Fibroblast of skin of left biceps (primary cell): ENCODE results near the gene KCNH3.

Source experiments
- DNase-seq, 2 experiments: peaks; one replicate each; pipeline ENCODE4 v3.0.0-alpha.2; 2013; ENCODE audit warnings: low read depth in 2 of 2

KCNH3 gene

DNA sequence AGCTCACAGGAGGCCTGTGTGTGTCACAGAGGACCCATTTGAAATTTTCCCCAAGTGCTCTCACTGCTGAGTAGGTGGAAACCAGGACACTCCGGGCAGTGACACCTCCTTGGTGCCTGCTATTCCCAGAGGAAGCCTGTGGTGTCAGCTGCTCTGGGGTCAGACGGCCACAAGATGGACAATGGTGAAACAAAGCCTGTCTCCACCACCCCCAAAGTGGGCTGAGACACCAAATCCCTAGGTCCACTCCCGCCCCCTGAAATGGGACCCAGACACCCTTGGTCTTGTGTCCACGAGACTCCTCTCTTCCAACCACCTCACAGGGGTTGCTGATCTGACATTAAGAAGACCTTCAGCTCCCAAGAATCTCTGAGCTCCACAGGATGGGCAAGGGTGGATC is 7.0 kb downstream of the KCNH3 start:
- no peak for DNase-seq

DNA sequence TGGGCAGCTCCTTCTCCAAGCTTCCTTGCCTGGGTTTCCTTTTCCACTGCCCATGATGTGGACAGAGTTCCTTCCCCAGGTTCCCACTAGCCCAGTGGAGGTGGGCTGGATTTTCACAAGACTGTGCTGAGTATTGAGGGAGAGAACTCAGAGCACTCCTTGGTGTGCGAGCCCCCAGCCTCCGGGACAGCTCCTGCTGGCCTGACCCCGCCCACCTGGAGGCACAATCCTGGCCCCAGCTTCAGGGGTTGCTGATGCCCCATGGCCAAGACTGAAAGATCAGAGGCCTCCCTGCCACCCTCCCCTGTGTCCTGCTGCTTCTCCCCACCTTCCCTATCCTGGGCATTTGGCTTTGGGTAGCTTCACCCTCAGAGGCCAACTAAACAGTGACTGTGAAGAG is 7.7 kb downstream of the KCNH3 start:
- no peak for DNase-seq

DNA sequence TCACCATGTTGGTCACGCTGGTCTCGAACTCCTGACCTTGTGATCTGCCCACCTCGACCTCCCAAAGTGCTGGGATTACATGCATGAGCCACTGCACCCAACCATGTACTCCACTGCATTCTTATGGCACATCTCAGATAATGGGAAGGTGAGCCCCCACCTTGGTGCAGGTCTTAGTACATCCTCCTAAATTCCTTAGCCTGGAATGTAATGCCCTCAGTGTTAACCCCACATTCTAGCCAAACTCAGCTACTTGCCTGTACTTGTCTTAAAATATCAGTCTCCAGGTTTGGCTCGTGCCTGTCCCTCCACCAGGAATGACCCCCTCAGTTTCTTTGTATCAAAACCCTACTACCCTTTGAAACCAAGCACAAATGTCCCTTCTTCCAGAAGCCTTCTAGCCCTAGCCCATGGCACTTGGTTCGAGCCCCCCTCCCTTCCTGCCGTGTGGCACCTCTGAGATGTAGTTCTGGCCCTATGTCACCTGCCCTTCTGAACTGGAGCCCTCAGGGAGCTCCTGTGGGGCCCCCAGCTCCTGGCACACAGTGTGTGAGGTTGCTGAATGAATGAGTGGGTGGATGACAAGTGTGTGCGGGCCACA is 8.4 kb downstream of the KCNH3 start:
- DNase-seq: no peak

DNA sequence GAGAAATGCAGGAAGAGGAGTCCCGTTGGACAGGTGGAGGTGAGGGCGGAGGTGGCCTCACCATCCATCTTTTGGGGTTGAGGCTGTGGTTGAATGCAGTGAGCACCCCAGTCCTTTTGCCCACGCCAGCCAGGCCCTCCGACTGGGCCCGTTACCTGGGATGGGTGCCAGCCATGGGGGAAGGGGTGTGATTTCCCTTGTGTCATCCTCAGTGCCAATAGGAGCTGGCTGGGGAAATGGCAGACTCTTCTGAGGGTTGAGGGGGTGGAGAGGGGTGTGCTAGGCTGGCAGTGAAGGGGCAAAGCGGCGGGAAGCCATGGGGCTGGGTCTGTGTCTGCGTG is 9.6 kb downstream of the KCNH3 start:
- DNase-seq: no peak

DNA sequence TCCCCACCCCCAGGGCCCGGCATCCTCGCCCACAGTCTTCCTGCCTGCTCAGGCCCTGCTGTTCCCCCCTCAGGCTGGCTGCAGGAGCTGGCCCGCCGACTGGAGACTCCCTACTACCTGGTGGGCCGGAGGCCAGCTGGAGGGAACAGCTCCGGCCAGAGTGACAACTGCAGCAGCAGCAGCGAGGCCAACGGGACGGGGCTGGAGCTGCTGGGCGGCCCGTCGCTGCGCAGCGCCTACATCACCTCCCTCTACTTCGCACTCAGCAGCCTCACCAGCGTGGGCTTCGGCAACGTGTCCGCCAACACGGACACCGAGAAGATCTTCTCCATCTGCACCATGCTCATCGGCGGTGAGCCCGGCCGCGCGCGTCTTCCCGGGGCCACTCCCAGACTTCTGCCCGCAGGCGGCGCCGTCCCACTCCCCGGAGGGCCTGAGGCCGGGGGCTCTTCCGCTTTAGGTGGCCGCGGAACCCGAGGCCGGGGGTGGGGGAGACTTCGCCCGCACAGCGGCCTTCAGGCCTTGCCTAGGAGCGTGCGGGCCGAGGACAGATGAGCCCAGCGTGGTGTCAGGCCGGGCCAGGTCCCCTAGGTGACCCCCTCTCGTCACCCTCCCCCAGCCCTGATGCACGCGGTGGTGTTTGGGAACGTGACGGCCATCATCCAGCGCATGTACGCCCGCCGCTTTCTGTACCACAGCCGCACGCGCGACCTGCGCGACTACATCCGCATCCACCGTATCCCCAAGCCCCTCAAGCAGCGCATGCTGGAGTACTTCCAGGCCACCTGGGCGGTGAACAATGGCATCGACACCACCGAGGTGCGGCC is 10.2 kb downstream of the KCNH3 start:
- no peak for DNase-seq

DNA sequence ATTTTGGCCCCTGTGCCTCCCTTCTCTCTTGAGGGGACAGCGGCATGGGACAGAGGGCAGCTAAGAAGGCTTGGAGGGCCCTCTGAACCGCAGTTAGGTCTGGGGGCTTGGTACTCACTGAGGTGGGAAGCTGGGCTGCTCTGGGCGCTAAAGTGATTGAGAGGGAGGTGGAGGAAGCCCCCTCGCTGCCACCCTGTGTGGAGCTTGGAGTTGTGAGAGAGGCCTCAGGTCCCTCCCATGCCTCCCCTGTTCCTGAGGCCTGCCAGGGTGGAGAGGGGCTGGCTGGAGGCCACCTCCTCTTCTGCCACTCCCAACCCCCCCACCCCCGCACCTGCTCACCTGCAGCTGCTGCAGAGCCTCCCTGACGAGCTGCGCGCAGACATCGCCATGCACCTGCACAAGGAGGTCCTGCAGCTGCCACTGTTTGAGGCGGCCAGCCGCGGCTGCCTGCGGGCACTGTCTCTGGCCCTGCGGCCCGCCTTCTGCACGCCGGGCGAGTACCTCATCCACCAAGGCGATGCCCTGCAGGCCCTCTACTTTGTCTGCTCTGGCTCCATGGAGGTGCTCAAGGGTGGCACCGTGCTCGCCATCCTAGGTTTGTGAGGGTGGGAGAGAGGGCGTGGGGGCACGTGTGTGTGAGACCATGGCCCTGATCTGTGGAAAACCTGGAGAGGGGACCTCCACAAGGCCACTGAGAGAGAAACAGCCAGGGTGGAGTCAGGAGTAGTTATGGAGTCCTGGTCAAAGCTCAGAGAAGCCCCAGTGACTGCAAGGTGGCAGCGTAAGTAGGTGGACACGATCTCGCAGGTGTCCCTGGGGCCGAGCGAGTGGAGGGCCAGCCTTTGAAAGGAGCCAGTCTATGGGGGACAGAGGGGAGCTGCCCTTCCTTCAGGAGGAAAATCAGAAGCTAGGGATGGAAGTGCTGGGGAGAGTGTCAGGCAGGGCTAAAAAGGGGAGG is 11.2 kb downstream of the KCNH3 start:
- no peak for DNase-seq

DNA sequence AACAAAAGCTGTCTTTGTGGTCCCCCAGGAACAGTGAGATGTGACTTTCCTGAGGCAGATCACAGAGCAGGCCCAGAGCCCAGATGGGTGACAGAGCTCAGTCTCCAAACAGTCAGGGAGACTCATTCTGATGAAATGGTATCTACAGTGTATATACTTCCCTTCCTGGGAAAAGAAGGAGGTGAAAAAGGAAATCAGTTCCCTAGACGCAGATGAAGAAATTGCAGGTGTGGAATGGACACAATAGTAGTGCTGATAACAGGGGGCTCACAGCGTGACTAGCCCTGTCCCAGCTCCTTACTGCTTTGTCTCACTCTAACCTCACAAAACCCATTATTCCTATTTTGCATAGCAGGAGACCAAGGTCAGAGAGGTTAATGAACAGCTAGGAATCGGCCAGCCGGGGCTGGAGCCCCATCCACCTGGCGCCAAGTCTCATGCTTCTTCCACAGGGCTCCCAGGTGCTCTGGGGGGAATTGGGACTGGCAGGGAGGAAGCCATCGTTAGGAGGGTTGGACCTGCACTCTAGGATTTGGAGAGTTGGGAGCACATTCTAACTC is 11.9 kb downstream of the KCNH3 start:
- DNase-seq: no peak

DNA sequence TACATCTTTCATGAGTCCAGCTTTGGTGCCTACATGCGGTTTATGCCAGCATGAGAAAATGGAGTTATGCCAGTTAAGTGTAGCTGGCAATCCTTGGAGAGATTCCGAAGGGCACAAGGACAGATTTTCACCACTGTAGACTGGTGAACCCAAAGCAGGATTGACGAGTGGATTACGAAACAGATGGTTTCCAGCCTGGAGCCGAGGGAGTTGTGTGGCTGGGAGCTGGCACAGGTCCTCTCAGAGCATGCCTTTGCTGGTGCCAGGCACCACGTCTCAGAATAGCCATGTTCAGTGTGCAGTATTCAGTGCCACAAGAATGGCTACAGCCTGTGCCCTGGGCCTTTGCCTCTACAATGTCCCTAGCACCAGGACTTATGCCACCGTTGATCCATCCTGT is 13.2 kb downstream of the KCNH3 start:
- no peak for DNase-seq

DNA sequence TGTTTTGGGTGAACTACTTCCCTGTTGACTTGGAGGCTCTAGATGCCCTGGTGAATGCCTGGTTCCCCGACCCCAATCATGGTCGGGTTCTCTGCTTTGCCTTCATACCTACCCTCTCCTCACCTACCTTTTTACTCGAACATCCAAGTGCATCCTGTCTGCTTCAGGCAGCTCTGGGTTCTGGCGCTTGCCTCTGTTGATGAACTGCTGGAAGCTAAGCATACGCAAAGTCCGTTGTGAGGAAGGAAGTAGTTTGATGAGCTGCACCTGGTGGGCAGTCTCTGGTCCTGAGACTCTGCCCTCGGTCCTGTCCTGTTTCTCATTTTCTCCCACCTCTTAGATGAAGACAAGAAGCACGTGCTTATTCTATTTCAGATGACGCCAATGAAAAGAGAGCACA is 13.6 kb downstream of the KCNH3 start:
- no peak for DNase-seq

DNA sequence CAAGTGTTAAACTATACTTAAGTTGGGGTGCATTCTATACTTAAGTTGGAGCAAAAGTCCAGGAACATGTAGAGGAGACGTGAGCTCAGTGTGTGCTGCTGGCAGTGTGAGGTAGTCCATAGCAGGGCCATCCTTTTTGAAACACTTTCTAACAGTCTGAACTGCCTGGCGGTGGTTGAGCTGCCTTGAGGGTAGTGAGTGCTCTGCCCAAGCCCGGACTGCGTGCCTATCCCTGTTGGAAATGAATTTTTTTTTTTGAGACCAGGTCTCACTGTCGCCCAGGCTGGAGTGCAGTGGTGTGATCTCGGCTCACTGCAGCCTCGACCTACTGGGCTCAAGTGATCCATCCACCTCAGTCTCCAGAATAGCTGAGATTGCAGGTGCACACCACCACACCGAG is 14.1 kb downstream of the KCNH3 start:
- no peak for DNase-seq

DNA sequence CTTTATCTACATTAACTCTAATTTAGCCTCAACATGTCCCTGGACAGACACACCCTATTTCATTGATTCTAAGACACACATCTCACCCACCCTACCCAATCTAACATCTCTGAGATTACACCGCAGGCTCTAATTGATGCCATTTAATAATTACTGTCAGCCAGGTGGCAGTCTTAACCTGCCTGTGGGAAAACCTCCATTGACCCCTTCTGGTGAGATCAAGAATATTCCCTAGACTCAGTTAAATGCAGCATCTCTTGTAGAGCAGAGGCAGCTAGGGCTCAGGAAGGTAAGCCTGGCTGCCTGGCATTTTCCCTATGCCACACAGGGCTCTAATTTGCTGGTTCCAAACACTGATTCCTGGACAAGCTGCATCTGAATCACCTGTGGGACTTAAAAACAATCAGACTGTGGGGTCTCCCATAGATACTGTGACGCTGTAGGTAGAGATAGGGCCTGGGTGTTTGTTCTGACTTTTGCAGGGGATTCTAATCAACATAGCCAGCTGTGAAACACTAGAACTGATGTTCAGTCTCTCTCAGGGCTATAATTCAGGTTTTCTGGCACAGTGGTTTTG is 14.8 kb downstream of the KCNH3 start:
- no peak for DNase-seq

DNA sequence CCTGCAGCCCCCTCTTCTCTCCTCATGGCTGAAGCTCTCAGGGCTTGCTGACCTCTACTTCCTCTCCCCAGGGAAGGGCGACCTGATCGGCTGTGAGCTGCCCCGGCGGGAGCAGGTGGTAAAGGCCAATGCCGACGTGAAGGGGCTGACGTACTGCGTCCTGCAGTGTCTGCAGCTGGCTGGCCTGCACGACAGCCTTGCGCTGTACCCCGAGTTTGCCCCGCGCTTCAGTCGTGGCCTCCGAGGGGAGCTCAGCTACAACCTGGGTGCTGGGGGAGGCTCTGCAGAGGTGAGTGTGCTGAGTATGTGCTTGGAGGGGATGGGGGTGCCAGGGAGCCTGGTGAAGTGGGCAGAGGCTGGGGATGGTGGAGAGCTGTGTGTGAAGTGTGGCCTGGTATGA is 15.4 kb downstream of the KCNH3 start:
- DNase-seq: no peak

DNA sequence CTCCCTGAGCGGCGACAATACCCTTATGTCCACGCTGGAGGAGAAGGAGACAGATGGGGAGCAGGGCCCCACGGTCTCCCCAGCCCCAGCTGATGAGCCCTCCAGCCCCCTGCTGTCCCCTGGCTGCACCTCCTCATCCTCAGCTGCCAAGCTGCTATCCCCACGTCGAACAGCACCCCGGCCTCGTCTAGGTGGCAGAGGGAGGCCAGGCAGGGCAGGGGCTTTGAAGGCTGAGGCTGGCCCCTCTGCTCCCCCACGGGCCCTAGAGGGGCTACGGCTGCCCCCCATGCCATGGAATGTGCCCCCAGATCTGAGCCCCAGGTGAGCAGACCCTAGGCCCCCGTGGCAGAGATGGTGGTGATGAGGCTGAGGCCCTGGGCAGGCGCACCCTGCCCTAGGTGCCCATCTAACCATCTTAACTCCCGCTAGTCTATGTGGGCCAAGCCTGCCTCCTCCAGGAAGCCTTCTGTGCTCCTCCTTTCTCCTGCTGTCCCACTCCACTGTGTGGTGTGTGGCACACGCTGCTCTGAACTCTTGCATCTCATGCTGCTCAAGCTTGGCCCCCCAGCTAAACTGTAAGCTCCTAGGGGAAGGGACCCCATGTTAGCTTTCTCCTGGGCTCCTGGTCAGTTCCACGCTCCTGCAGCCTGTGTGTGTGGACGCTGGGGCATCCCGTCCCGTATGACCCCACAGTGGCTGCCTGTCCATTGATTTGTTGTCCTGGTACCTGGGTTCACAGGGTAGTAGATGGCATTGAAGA is 17.0 kb downstream of the KCNH3 start:
- DNase-seq: no peak

DNA sequence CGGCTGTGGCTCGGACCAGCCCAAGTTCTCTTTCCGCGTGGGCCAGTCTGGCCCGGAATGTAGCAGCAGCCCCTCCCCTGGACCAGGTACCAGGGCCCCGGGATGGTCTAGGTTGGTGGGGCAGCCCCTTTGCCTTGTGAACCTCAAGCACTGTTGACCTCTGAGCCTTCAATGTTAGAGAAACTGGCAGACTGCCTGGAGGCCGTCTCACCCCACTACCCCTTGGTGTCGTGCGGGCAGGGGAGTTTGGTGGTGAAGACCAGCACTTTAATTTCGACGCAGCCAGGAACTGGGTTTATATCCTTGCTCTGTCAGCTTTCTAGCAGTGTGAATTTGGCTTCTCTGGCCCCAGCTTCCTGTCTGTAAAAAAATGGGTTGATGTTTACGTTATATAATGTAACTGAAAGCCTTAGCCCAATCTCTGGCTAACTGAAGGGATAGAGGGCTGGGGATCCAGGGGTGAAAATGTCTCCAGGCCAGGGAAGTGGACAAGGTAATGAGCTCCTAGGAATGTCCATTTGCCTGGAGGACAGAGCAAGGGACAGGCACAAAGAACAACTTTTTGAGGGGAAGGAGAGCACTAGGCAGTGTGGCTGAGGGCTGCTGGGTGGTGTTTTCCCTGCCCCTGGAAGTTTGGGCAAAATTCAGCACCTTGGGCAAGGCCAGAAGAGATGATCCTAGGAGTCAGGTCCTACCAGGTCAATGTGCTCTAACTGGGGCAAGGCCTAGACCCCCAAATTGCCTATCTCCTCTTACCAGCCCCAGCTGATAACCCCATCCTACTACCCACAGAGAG is 17.8 kb downstream of the KCNH3 start:
- DNase-seq: no peak

DNA sequence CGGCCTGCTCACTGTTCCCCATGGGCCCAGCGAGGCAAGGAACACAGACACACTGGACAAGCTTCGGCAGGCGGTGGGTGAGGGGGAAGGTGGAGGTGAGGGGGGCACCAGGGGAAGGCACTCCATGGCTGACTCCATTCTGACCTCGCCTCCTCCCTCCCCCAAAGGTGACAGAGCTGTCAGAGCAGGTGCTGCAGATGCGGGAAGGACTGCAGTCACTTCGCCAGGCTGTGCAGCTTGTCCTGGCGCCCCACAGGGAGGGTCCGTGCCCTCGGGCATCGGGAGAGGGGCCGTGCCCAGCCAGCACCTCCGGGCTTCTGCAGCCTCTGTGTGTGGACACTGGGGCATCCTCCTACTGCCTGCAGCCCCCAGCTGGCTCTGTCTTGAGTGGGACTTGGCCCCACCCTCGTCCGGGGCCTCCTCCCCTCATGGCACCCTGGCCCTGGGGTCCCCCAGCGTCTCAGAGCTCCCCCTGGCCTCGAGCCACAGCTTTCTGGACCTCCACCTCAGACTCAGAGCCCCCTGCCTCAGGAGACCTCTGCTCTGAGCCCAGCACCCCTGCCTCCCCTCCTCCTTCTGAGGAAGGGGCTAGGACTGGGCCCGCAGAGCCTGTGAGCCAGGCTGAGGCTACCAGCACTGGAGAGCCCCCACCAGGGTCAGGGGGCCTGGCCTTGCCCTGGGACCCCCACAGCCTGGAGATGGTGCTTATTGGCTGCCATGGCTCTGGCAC is 18.5 kb downstream of the KCNH3 start:
- no peak for DNase-seq

DNA sequence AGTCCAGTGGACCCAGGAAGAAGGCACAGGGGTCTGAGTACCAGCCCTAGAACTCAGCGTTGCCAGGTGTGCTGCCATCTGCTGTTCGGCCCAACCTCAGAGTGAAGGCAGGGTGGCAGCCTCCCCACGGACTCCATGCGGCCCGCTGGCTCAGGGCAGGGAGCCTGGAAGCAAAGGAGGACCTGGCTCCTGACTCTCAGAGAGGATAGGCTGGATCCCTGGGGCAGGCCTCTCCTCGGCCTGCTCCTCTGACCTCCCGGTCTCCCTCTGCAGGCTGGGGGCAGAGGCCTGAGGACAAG is 19.0 kb downstream of the KCNH3 start:
- DNase-seq: no peak

DNA sequence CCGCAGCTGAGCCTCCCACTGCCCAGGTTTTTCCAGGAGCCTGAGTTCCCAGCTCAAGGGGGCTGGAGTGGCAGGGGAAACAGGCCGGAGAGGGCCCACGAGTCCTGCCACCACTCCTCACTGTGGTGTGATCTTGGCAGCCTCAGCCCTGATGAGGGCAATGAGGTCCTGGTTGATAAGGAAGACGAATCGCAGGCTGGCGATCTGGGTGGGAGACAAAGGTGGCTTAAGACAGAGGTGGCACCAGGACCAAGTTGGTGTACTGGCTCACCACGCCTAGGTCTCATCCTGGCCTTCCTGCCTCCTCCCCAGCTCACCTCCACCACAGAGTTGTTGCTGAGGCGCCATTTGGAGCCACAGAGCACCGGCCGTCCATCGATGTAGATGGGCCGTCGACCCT is 19.7 kb downstream of the KCNH3 start:
- no peak for DNase-seq

DNA sequence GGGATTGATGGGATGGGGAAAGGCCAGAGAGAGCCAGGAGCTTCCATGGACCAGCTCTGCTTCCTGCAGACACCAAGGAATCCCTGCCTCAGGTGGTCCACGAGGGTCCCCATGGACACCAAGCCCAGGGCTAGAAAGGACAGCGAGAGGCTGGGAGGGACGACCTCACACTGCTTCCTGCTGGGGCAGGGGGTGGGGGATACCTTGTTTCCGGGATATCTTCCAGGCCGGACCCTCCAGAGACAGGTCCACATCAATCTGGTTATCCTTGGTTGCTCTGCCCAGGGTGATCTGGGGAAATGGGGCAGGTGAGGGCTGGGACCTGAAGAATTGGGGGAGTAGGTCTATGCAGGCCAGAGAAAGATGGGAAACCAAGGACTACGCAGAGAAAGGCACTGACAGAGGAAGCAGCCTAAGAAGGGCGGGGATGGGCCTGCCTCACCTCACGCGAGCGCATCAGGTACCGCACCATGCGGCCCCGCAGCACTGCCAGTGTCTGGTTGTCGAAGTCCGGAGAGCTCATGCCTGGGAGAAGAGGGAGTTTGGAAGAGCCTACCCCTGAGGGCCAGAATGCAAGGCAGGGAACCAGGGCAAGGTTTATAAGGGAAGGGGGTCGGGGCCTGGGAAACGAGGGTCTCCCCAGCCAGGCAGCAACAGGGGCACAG is 20.3 kb downstream of the KCNH3 start:
- DNase-seq: no peak

DNA sequence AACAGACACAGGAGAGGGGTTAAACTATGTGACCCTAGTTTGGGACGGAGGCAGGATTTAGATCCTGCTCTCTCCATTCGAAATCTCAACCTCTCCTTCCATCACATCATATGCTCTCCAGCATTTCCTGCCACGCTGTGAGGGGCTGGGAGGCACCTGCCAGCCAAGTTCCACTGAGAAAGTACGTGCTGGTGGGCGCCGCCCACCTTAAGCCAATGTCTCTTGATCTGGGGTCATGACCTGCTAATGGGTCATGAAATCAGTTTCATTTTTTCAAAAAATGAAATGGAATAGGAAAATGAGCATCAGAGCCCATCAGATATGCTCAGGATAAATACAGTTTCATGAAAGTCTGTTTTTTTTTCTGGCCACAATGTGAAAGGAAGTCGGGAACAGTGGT is 21.9 kb downstream of the KCNH3 start:
- no peak for DNase-seq
